Activated CD8-positive, alpha-beta T cell treated with anti-CD3 and anti-CD28 coated beads for 36 hours (primary cell): ENCODE results near the gene IGF2R. TPM values are rescaled to one million over a fixed set of nuclear protein-coding genes. Genes with fewer than 3 reads are reported as not detected.

Experiments
- ATAC-seq: fragments of 200-7000 bp; cut with Tn5 transposase; one replicate; pipeline ENCODE4 v1.10.0; 2021; ENCODE audit warnings: mild to moderate bottlenecking, moderate library complexity
- CTCF ChIA-PET: fragments of 350-600 bp; sonication (Branson Sonifier 250); formaldehyde crosslinking; loops from one replicate; lab custom pipeline; 2021; ENCODE audit warnings: antibody characterized with exemption; lab: Charles Lee
- POLR2A ChIA-PET: fragments of 350-600 bp; sonication (Branson Sonifier 250); formaldehyde crosslinking; loops from one replicate; lab custom pipeline; 2021; ENCODE audit warnings: antibody characterized with exemption; lab: Charles Lee
- DNase-seq: peaks from one replicate; pipeline ENCODE4 v3.0.0-alpha.2; 2020
- H3K27ac Mint-ChIP-seq: one replicate; pipeline ENCODE4 v1.8.0; 2021; ENCODE audit warnings: mild to moderate bottlenecking, mixed read lengths
- H3K27me3 Mint-ChIP-seq: one replicate; pipeline ENCODE4 v1.8.0; 2021; ENCODE audit warnings: mixed read lengths
- H3K36me3 Mint-ChIP-seq: one replicate; pipeline ENCODE4 v1.8.0; 2021; ENCODE audit warnings: low read depth, mixed read lengths
- H3K4me1 Mint-ChIP-seq: one replicate; pipeline ENCODE4 v1.8.0; 2021; ENCODE audit warnings: low read depth, mixed read lengths
- H3K4me3 Mint-ChIP-seq: one replicate; pipeline ENCODE4 v1.8.0; 2021; ENCODE audit warnings: mild to moderate bottlenecking, moderate library complexity, mixed read lengths
- H3K9me3 Mint-ChIP-seq: one replicate; pipeline ENCODE4 v1.8.0; 2021; ENCODE audit warnings: mixed read lengths
- intact Hi-C: fragments of 100-400 bp; cut with micrococcal nuclease; formaldehyde crosslinking; loops from one replicate; pipeline ENCODE4 v1.10.0; 2022
- total RNA-seq, 2 experiments: library from RNA; stranded (reverse); gene quantifications; one replicate each; pipeline ENCODE4 v1.2.3, GENCODE V29; 2021
- TF ChIP-seq, protein P1 (sequence below): fragments of 200-600 bp; IDR thresholded peaks from one replicate; pipeline ENCODE4 v1.8.0; 2022; ENCODE audit warnings: antibody characterized with exemption, mild to moderate bottlenecking

Gene IGF2R
- total RNA-seq, 2 experiments from 2014 or later: 81.7 to 82.4 TPM

DNA sequence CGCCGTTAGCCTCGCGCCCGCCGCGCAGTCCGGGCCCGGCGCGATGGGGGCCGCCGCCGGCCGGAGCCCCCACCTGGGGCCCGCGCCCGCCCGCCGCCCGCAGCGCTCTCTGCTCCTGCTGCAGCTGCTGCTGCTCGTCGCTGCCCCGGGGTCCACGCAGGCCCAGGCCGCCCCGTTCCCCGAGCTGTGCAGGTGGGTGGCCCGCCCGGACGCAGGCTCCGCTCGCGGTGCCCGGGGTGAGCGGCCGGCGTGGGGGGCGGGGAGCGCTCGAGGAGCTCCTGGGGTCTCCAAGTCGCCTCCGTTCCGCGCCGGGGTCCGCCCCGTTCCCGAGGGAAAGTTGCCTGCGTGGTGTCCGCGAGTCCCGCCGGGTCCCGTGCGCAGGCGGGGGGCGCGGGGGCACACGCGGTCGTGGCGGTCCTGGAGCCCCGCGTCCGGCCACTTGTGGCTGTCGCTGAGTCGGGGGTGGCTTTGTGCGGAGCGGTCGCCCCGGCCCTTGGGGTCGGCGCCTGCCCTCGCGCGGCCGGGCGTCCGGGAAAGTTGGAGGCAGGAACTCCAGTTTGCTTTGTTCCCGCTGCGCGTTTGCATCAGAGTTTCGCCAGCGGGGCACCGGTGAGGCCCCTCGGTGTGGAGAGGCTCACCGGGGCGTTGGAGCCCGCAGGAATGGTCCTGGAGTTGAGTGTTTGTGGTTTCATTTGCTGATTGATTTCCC lies 476 bp downstream of the IGF2R start:
- H3K4me1 Mint-ChIP-seq: peaks cover 42% of the 10 kb centered on the region
- peak; percentile 31 for ATAC-seq
- DNase-seq: peak; percentile 42
- H3K27ac Mint-ChIP-seq: peak overlapping the region; percentile 93
- no peaks in the 10 kb centered on the region for H3K9me3 Mint-ChIP-seq
- ChIA-PET POLR2A (interaction anchor here (0.7 to 4.1 kb wide), 4 partner anchors 11 to 202 kb away, joined by 3 to 57 read pairs (median 7); partner anchors contain the start of genes MRPL18 and TCP1), CTCF (interaction anchor here (0.6 to 1.1 kb wide), 4 partner anchors 9 to 249 kb away, joined by 3 to 4 read pairs (median 3); no protein-coding TSS in a partner anchor)
- H3K27me3 Mint-ChIP-seq: no peaks in the 10 kb centered on the region
- intact Hi-C loops: no loop called here
- H3K36me3 Mint-ChIP-seq: peaks cover 29% of the 10 kb centered on the region
- peak overlapping the region; percentile 93 for H3K4me3 Mint-ChIP-seq
- TF ChIP-seq, protein P1, sequence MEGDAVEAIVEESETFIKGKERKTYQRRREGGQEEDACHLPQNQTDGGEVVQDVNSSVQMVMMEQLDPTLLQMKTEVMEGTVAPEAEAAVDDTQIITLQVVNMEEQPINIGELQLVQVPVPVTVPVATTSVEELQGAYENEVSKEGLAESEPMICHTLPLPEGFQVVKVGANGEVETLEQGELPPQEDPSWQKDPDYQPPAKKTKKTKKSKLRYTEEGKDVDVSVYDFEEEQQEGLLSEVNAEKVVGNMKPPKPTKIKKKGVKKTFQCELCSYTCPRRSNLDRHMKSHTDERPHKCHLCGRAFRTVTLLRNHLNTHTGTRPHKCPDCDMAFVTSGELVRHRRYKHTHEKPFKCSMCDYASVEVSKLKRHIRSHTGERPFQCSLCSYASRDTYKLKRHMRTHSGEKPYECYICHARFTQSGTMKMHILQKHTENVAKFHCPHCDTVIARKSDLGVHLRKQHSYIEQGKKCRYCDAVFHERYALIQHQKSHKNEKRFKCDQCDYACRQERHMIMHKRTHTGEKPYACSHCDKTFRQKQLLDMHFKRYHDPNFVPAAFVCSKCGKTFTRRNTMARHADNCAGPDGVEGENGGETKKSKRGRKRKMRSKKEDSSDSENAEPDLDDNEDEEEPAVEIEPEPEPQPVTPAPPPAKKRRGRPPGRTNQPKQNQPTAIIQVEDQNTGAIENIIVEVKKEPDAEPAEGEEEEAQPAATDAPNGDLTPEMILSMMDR: no peak

DNA sequence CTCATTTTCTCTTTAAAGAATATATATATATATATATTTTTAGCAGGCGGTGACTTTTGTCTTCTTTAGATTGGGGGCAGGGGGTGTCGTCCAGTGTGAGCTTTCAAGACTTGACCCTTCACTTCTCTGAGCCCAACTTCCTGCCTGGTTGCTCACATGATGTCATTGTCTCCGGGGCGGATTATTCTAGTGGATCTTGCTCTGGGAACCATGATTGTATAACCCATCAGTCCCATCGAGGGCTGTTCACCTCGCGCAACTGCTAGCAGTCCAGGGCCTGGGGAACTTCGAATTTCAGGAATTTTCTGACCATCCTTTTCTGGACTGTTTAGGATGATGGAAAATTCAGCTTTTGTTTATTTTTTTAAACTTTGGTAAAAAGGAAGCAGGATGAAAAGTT lies 1.0 kb downstream of the IGF2R start:
- Mint-ChIP-seq H3K9me3 (no peaks in the 10 kb centered on the region), H3K36me3 (peaks cover 31% of the 10 kb centered on the region), H3K4me3 (peak overlapping the region; percentile 93), H3K4me1 (peaks cover 48% of the 10 kb centered on the region), H3K27me3 (no peaks in the 10 kb centered on the region), H3K27ac (peak overlapping the region; percentile 93)
- ChIA-PET CTCF (interaction anchor here (0.6 to 1.4 kb wide), 5 partner anchors 9 to 249 kb away, joined by 3 to 4 read pairs (median 3); no protein-coding TSS in a partner anchor), POLR2A (interaction anchor here (0.7 to 4.1 kb wide), 4 partner anchors 11 to 202 kb away, joined by 3 to 57 read pairs (median 7); partner anchors contain the start of genes MRPL18 and TCP1)
- peak; percentile 12 for ATAC-seq
- peak; percentile 62 for DNase-seq
- intact Hi-C loops: loop anchor here (10.0 kb wide), 1 partner anchor 245 kb away; the partner anchor contains the start of gene WTAP
- TF ChIP-seq, protein P1: no peak

DNA sequence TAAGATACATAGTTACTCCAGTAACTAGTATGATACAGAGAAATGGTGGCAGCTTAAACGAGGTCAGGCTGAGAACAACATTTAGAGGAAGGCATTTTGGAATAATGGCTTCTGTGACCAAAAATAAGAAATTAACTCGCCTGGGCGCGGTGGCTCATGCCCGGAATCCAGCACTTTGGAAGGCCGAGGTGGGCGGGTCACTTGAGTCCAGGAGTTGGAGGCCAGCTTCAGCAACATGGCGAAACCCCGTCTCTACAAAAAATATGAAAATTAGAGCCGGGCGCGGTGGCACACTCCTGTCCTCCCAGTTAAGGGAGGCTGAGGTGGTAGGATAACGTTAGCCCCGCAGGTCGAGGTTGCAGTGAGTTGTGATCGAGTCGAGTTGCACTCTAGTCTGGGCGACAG lies 1.8 kb downstream of the IGF2R start:
- ChIA-PET CTCF (interaction anchor here (1.4 kb wide), 1 partner anchor 12 kb away, joined by 3 read pairs; no protein-coding TSS in a partner anchor), POLR2A (interaction anchor here (0.8 to 4.1 kb wide), 4 partner anchors 10 to 203 kb away, joined by 3 to 57 read pairs (median 7); partner anchors contain the start of genes MRPL18 and TCP1)
- ATAC-seq (no peak), DNase-seq (no peak)
- H3K36me3 Mint-ChIP-seq: peaks cover 32% of the 10 kb centered on the region
- peak overlapping the region; percentile 93 for H3K4me3 Mint-ChIP-seq
- H3K27ac Mint-ChIP-seq: peak overlapping the region; percentile 93
- no peaks in the 10 kb centered on the region for H3K27me3 Mint-ChIP-seq
- peaks cover 53% of the 10 kb centered on the region for H3K4me1 Mint-ChIP-seq
- no peaks in the 10 kb centered on the region for H3K9me3 Mint-ChIP-seq
- intact Hi-C loops: loop anchor here (10.0 kb wide), 1 partner anchor 246 kb away; the partner anchor contains the start of gene WTAP
- TF ChIP-seq, protein P1: no peak

DNA sequence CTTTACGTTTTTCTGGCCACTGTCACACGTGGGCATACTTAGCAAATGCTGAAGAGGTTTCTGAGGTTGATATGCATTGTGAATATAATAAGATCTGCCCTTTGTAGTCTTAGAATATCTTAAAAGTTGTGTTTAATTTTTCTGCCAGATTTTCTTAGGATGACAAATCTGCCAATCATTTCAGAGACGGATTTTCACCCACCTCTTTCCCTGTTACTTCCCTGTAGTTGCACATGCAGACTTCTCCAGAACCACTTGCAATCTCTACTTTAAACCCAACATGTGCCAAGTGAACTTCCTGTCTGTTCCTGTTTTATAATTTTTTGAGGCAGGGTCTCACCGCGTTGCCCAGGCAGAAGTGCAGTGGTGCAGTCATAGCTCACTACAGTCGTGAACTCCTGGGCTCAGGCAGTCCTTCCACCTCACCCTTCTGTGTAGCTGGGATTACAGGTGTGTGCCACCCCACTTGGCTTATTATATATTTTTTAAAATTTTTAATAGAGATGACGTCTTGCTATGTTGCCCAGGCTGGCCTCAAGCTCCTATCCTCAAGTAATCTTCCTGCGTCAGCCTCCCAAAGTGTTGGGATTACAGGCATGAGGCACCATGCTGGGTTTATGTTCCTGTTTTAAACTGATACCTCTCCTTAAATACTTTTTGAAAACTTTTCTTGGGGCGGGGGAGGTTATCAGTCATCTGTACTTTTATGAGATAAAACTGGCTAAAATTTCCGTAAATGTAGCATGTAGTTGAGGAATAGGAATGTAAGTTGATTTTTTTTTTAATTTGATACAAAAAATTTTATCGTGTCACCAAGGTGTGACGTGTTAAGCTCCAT lies 2.7 kb downstream of the IGF2R start:
- CTCF ChIA-PET: interaction anchor here (1.4 kb wide), 1 partner anchor 11 kb away, joined by 3 read pairs; no protein-coding TSS in a partner anchor
- Mint-ChIP-seq H3K4me3 (peak overlapping the region; percentile 93), H3K27me3 (no peaks in the 10 kb centered on the region), H3K9me3 (no peaks in the 10 kb centered on the region), H3K27ac (peak overlapping the region; percentile 74), H3K36me3 (peaks cover 34% of the 10 kb centered on the region), H3K4me1 (peaks cover 60% of the 10 kb centered on the region)
- TF ChIP-seq, protein P1: no peak
- intact Hi-C loops: loop anchor here (10.0 kb wide), 1 partner anchor 247 kb away; the partner anchor contains the start of gene WTAP
- ATAC-seq (no peak), DNase-seq (no peak)
- POLR2A ChIA-PET: interaction anchor here (0.8 to 4.1 kb wide), 5 partner anchors 9 to 182 kb away, joined by 3 to 57 read pairs (median 3); partner anchors contain the start of gene TCP1
